HG02763 (cell line): ENCODE data around the gene PRKCD.

Experiments used
- ATAC-seq: cut with Tn5 transposase; IDR thresholded peaks from one replicate; pipeline ENCODE4 v1.9.1; 2021; ENCODE audit warnings: mild to moderate bottlenecking, moderate library complexity; ENCODE audit not compliant: unreplicated experiment

Gene PRKCD

DNA sequence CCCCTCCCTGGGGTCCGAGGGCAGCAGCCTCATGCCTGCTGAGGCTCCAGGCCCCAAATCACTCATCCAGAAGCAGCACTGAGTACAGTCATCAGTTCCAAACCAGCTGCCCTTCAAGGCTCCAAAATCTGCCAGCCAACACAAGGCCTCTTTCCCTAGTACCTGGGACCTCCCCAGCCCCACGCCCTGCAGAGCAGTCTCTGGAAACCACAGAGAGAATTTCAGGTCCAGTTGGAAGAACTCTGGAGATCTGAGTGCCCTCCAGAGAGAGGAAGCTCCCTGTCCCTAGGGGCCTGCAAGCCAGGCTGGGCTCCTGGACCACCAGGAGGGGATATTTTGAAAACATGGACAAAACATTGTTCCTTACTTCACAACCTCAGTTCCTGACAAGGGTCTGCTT, 68.6 kb downstream of the PRKCD start:
- no peak for ATAC-seq

DNA sequence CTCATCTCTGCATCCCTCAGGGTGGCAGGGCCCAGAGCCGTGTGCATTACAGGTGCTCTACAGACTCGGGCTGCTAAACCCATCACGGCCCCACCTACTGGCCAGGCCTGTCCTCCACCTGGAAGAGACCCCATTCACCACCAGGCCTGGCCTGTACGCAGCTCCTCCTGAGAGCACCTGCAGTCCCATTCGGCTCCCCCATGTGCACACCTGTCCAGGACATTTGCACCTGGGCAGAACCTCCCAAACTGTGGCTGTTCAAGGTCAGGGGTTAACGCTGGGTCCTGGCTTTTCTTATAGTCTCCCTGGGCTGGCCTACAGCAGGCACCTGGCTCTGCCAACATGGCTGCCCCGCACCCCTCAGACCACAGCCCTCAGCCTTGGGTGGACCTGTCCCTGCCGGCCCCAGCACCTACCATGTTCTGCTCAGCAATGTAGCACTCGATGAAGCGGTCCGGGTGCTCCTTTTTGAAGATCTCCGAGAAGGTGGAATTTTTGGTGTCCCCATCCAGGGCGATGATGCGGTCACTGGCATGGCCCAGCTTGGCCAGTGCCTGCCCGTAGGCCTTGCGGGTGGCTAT, 69.1 kb downstream of the PRKCD start:
- no peak for ATAC-seq

DNA sequence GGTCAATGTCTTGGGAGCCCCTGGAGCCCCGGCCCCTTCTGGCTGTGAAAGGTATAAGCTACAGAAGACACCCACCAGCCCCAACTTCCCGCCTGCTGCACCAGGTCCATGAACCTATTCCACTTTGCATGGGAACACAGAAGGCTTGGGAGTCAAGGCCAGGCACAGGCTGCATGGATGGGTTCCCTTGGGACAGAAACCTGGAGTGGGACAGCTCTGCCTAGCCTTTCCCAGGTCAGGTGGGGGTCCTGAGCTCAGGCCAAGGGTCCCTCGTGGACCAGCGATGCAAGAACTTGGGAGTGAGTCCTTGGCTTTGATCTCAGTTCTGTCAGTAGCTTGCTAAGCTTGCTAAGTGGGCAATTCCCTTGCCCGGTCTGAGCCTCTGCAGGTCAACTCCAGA, 69.8 kb downstream of the PRKCD start:
- ATAC-seq: no peak

DNA sequence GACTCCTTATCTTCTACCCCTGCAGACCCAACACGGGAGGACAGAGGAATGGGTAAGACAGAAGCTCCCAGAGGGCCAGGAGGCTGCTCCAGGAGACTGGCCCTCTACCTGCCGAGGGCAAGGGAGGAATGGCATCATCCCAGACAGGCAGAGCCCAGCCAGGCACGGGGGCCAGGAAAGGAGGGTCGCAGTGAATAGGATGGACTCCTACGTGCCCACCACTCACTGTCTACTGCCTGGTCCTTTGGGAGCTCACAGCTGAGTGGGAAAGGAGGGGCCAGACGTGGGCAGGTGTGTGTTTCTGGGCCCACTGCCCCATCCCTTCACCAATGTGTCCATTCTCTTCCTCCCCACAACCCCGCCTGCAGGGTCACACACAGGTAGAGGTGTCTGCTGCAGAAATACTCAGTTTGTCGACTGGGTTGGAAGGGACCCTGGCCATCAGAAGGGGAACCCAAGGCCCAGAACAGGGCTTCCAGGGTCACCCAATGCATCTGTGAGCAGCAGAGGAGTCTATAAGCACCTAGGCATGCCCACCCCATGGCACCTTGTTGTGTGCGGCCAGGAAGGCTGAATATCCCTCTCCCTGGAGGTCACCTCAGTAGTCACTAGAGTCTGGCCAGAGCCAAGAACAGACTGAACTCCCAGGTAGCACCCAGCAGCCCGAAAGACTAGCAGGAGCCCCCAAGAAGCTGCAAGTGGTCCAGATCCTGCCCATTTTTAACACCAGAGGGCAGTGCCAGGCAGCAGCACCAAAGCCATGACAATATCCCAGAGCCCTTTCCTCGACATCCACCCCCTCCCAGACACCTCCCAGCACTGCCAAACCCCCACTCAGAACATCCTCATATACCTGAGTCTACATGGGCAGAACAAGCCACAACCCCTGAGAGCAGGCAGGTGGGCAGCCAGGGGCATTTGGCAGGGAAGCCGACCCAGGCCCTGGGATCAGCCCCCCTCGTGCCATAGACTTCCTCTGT, 70.8 kb downstream of the PRKCD start:
- no peak for ATAC-seq

DNA sequence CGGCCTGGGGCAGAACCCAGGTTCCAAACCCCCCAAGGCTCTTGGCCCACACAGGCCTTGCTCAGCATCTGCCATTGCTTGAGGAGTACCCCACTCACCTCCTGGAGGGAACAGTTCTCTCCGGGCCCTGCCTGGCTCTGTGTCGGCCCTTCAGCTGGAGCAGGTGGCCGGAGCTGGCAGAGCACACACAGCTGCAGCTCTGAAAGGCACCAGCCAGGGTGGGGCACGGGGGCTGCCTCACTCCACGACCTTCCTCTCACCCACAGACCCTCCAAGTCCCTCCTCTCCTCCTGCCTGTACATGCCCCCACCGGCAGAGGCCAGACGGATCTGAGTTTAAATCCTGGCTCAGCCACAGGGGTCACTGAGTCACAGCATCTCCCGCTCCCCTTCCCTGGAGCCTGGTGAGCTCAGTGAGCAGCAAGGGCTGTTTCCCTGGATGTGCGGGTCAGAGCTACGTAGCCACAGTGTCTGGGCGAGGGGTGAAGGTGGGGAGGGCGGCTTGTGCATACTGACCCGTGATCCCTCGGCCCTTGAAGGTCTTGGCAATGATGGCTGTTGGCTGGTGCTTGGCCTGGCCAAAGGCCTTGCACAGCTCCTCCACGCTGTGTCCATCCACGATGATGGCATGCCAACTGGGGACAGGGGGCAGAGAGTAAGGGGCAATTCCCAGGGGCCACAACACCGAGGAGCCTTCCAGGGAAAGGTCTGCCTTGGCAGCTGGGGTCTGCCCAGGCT, 71.8 kb downstream of the PRKCD start:
- ATAC-seq: no peak

DNA sequence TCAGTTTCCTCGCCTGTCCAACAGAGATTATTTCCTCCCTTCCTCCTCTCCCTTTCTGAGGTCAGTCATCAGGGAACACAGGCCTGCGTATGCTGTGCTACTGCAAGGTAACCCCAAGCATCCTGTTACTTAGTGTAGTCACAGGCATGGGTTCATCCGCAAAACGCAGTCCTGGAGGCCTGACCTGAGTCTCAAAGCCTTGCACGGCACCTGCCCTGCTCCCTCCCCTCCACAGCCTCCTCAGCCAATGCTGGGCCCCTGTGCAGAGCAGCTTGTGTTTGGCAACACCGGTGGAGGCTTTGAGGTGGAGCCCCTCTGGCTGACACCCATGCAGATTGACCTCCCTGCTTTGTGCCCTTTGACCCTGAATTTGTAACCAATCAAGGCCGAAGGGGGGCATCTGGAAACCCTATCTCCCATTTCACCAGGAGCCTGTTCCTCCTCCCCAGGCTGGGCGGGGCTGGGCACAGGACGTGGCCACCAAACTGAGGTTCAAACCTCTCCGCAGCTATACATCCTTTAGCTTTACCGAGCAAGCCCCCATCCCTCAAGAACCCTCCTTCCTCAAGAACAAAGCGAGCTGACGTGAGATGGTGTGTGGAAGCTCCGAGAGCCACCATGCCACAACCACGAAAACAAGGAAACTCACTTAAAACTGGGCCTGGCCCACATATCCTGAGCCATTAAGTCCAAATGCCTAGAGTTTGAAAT, 73.3 kb downstream of the PRKCD start:
- ATAC-seq: no peak

DNA sequence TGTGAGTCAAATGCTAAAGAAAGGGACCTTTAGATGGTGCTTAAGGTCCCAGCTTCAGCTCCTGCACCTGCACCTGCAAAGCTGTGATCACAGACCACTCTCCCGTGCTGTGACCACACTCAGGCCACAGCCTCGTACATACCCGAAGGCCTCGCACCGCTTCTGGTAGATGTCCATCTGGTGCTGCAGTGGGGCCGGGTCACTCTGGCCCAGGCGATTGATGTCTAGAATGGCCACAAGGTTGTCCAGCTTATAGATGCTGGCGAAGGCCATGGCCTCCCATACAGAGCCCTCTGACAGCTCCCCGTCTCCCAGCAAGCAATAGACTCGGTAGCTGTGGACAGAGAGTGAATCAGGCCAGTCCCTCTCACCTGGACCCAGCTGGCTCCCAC, 73.8 kb downstream of the PRKCD start:
- no peak for ATAC-seq

DNA sequence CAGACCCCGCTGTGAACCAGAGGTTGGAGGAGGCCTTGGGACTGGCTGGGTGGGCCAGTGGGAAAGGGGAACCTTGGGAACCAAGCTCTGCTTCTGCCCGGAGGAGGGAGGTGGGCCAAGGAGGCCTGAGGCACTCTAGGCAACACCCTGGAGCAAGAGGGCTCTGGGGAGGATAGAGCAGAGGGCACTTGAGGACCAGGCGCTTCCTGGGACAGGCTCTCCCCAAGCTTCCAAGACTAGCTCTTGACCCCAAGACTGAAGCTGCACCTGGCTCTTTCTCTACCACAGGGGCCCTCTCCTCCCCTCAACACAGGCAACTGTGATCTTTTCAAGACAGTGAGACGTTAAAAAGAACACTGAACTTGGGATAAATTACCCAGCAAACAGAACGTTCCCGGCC, 74.5 kb downstream of the PRKCD start:
- ATAC-seq: no peak

DNA sequence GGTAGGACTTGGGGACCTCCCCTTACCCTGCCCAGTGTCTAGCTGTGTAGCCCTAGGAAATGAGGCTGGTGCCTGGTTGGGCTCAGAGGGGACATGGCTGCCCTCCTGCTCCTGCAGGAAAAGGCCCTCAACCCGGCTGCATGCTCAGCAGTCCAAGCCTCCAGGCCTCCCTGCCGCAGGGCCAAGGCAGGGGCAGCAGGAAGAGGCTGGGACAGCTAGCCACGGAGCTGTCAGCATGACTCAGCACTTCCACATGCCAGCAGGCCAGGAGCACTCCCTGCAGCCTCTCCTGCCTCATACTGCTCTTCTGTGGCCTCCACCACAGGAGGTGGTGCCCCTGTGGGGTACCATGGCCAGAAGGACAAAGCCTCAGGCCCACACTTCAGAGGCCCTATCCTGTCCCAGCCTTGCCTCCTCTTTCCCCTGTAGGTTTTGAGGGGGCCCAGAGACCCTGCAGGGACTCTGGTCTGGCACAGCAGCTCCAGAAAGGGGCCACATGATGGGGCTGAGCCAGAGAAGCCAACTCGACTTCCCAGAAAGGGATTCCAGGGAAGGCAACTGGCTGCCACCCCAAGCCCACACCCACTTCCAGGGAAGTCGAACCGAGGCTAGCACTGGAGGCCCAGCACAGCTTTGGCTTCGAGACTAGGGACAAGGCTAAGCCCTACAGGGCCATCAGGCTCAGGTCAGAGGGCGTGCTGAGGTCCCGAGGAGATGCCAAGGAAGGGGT, 75.3 kb downstream of the PRKCD start:
- ATAC-seq: no peak

DNA sequence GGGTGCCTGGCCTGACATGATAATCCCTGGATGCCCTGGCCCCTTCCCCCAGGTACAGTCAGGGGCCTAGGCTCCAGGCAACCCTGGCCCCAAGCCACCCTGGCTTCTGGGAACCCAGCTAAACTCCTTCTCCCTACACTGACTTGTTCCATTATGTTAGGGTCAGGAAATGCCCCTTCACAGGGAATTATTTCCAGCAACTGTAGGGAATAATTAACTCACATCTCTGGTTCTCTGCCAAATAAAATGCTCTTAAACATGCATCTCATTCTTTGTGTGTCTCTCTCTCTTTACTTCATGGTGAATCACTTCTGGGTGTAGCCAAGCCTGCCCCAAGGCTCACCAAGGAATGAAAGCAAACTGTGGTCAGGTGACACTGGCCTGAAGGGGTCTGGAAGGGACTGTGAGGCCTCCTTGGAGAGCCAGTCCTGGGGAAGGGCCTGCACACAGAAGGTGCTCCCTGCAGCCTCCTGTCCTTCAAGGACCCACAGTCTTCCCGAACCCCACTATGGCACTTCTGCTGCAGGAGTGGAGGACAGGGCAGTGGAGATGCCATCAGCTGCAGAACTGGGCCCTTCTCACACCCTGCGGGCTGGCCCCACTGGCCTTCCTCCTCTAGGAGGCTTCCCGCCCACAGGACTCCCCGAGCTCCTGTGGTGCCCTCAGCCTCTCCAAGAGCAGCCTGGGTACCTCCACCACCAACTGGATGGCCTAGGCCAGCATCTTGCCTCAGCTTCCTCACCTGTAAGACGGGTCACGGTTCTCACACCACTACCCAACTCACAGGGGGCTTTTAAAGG, 77.2 kb downstream of the PRKCD start:
- no peak for ATAC-seq

DNA sequence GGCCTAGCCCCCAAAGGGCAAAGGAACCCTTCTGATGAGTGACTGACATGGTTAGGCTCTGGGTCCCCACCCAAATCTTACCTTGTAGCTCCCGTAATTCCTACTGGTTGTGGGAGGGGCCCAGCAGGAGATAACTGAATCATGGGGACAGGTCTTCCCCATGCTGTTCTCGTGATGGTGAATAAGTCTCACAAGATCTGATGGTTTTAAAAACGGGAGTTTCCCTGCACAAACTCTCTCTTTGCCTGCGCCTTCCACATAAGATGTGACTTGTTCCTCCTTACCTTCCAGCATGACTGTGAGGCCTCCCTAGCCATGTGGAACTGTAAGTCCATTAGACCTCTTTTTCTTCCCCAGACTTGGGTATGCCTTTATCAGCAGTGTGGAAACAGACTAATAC, 77.9 kb downstream of the PRKCD start:
- no peak for ATAC-seq

DNA sequence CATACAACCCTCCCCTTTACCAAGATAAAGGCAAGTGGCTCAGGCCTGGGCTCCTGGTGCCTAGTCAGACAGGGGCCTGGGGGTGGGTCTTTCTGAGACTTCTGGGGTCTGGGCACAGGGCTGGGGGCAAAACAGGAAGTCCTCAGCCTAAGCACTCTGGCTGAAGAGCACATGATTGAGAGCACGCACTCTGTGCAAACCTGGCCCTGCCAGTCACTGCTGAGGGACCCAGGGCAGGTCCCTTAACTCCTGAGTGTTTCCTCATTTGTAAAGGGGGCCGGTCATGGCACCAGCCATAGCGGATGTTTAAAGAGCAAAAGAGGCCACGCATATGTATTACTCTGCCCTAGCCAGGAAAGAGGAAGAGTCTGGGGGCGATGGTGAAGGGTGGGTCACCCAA, 78.8 kb downstream of the PRKCD start:
- ATAC-seq: no peak

DNA sequence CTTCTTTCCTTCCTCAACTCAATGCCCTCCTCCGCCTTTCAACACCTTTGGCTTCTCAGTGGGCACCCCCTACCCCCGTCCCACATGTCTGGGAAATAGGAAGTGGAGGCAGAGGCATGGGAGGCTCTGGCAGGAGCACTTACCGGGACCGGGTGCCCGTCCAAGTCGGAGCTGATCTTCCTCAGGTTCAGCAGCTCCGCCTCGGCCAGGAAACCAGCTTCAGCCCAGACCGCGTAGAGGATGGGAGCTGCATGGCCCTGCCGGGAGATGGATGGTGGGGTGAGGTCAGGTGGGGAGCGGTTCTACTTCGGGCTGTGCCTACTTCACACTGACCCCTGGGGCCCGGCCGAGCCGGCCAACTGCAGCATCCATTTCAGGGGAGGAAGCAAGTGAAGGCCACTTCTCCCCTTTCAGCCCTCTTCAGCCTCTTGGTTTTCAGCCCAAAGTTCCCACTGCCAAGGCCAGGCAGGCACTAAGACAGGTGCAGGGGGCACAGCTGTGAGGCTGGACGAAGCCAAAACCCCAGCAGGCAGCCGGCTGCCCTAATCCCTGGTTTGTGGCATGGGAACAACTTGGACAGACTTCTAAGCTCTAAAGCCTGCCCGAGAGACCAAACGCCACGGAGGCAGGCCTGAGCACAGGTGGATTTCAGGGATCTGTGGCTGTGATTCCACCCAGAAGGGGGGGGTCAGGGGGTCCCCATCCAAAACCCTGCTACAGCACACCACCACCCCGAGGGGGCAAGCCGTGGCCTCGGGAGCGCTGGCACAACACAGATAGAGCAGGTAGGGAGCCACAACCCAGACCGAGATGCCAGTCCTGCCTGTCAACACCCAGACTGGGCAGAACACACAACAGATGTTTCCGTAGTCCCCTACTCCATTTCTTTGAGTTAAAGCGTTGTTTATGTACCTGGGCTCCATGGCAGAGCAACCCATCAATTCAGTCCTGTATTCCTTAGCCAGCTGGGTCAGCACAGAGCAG, 80.3 kb downstream of the PRKCD start:
- ATAC-seq: no peak

DNA sequence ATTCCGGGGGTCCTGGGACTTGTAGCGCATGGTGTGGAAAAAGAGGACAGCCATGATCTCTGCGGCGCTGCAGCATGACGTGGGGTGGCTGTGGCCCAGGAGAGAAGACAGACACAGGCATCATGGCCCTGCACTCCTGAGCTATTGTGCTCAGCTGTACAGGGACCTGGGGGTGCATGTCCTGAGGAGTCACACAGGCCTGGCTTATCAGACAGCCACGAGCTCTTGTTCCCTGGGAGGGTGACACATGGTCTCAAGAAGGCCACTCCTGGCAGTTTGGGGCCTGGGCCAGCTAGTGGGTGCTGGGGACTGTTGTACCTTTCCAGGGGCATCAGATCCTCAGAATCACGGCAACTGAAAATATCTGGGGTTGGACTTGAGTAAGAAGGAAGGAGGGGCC, 81.1 kb downstream of the PRKCD start:
- no peak for ATAC-seq
